HL-60 (cell line): Measurements from ENCODE around the gene DCXR.

Experiments used
- DNase-seq, 2 experiments: peaks; one replicate each; pipeline ENCODE4 v3.0.0-alpha.2; 2010 to 2020; ENCODE audit warnings: low read depth in 1 of 2, low spot score in 1 of 2
- H3K27ac ChIP-seq: fragments of 250-450 bp; sonication (Bioruptor Pico); replicated peaks from 2 replicates; pipeline ENCODE4 v1.5.1; 2020; ENCODE audit warnings: mild to moderate bottlenecking, moderate library complexity
- H3K27me3 ChIP-seq: fragments of 250-450 bp; sonication (Bioruptor Pico); 2 replicates; pipeline ENCODE4 v1.5.1; 2021; ENCODE audit warnings: mild to moderate bottlenecking, moderate library complexity; ENCODE audit not compliant: insufficient read depth, poor library complexity, severe bottlenecking
- H3K4me3 ChIP-seq: replicated peaks from 2 replicates; pipeline ENCODE4 v1.5.1; 2011; ENCODE audit warnings: mild to moderate bottlenecking, control low read depth, low read length; ENCODE audit not compliant: insufficient read depth
- CTCF ChIP-seq: IDR thresholded peaks from one replicate; pipeline ENCODE4 v1.5.1; 2011; ENCODE audit warnings: low read length, control low read depth, inconsistent platforms; ENCODE audit not compliant: insufficient read depth
- GABPA ChIP-seq: IDR thresholded peaks from 2 replicates; pipeline ENCODE4 v1.6.1; 2012; ENCODE audit warnings: low read depth
- POLR2AphosphoS5 ChIP-seq: IDR thresholded peaks from 2 replicates; pipeline ENCODE4 v1.6.1; 2012; ENCODE audit warnings: low read depth
- REST ChIP-seq: IDR thresholded peaks from 2 replicates; pipeline ENCODE4 v1.6.1; 2012; ENCODE audit warnings: low read depth; ENCODE audit not compliant: insufficient replicate concordance
- SPI1 ChIP-seq: IDR thresholded peaks from 2 replicates; pipeline ENCODE4 v1.6.1; 2012; ENCODE audit warnings: low read depth, mild to moderate bottlenecking, borderline replicate concordance

The DCXR gene

GRCh38 chr17:82007228-82007494 lies 30.3 kb downstream of the DCXR start:
- H3K27ac ChIP-seq = no peak overlapping the region
- DNase-seq = no peak
- TF ChIP-seq CTCF (no peak), POLR2AphosphoS5 (no peak), SPI1 (no peak), GABPA (no peak), REST (no peak)
- H3K27me3 ChIP-seq = no peaks in the 10 kb centered on the region
- H3K4me3 ChIP-seq = no peak overlapping the region

- Histone ChIP-seq H3K27ac (no peak overlapping the region), H3K27me3 (no peaks in the 10 kb centered on the region), H3K4me3 (no peak overlapping the region)
- no peak for TF ChIP-seq GABPA
- TF ChIP-seq SPI1 = no peak
- no peak for DNase-seq
Observed at GRCh38 chr17:82006468-82007227, 30.8 kb downstream of the DCXR start.

GRCh38 chr17:82005701-82006348 lies 31.7 kb downstream of the DCXR start:
- Histone ChIP-seq H3K27ac (no peak overlapping the region), H3K27me3 (no peaks in the 10 kb centered on the region), H3K4me3 (no peak overlapping the region)
- TF ChIP-seq SPI1 (no peak), CTCF (no peak), POLR2AphosphoS5 (no peak), GABPA (no peak), REST (no peak)
- DNase-seq = no peak

GRCh38 chr17:82004517-82005455 lies 32.7 kb downstream of the DCXR start:
- no peaks in the 10 kb centered on the region for H3K27me3 ChIP-seq
- no peak for DNase-seq
- no peak overlapping the region for H3K27ac ChIP-seq
- H3K4me3 ChIP-seq = no peak overlapping the region
- TF ChIP-seq REST (no peak), POLR2AphosphoS5 (no peak), GABPA (no peak), CTCF (no peak), SPI1 (no peak)
